GM19240 (cell line): ENCODE results near the gene ATF7.
"Not testable (repeated sequence)": the region's sequence is repeated elsewhere in the genome, so short reads cannot be mapped to it uniquely, and the experiment has no call there.

Source experiments
- DNase-seq: peaks from one replicate; pipeline ENCODE4 v3.0.0; 2011; ENCODE audit warnings: low spot score; ENCODE audit not compliant: insufficient read length

The ATF7 gene

GRCh38 chr12:53598971-53599370 is 27.2 kb downstream of the ATF7 start:
- DNase-seq: not testable (repeated sequence)

- no peak for DNase-seq
Measured at GRCh38 chr12:53596920-53597363, 29.2 kb downstream of the ATF7 start.

- no peak for DNase-seq
Measured at GRCh38 chr12:53594897-53595615, 31.1 kb downstream of the ATF7 start.

GRCh38 chr12:53593707-53594106 is 32.5 kb downstream of the ATF7 start:
- no peak for DNase-seq

- DNase-seq: no peak
Measured at GRCh38 chr12:53593031-53593430, 33.2 kb downstream of the ATF7 start.

GRCh38 chr12:53592426-53592825 is 33.8 kb downstream of the ATF7 start:
- no peak for DNase-seq

- DNase-seq: no peak
Measured at GRCh38 chr12:53591301-53592206, 34.6 kb downstream of the ATF7 start.

- no peak for DNase-seq
Measured at GRCh38 chr12:53590652-53591051, 35.5 kb downstream of the ATF7 start.

- DNase-seq: no peak
Measured at GRCh38 chr12:53589915-53590314, 36.3 kb downstream of the ATF7 start.

- DNase-seq: no peak
Measured at GRCh38 chr12:53589423-53589822, 36.8 kb downstream of the ATF7 start.

- no peak for DNase-seq
Measured at GRCh38 chr12:53588123-53588522, 38.1 kb downstream of the ATF7 start.

- DNase-seq: no peak
Measured at GRCh38 chr12:53586745-53587144, 39.4 kb downstream of the ATF7 start.

- DNase-seq: no peak
Measured at GRCh38 chr12:53585448-53586125, 40.6 kb downstream of the ATF7 start.

- DNase-seq: no peak
Measured at GRCh38 chr12:53579545-53579955, 46.6 kb downstream of the ATF7 start.

- DNase-seq: no peak
Measured at GRCh38 chr12:53578783-53579182, 47.4 kb downstream of the ATF7 start.

- DNase-seq: no peak
Measured at GRCh38 chr12:53577941-53578352, 48.2 kb downstream of the ATF7 start.

GRCh38 chr12:53575502-53576249 is 50.5 kb downstream of the ATF7 start:
- DNase-seq: no peak

- DNase-seq: no peak
Measured at GRCh38 chr12:53572134-53572758, 53.9 kb downstream of the ATF7 start.

- DNase-seq: no peak
Measured at GRCh38 chr12:53571295-53571694, 54.9 kb downstream of the ATF7 start.

GRCh38 chr12:53568809-53569557 is 57.2 kb downstream of the ATF7 start:
- no peak for DNase-seq
